GM18868 (cell line): ENCODE data around the gene BCAR3.

Experiments used
- ATAC-seq: cut with Tn5 transposase; IDR thresholded peaks from one replicate; pipeline ENCODE4 v1.9.1; 2021; ENCODE audit warnings: mild to moderate bottlenecking, moderate library complexity; ENCODE audit not compliant: unreplicated experiment

BCAR3 gene

DNA sequence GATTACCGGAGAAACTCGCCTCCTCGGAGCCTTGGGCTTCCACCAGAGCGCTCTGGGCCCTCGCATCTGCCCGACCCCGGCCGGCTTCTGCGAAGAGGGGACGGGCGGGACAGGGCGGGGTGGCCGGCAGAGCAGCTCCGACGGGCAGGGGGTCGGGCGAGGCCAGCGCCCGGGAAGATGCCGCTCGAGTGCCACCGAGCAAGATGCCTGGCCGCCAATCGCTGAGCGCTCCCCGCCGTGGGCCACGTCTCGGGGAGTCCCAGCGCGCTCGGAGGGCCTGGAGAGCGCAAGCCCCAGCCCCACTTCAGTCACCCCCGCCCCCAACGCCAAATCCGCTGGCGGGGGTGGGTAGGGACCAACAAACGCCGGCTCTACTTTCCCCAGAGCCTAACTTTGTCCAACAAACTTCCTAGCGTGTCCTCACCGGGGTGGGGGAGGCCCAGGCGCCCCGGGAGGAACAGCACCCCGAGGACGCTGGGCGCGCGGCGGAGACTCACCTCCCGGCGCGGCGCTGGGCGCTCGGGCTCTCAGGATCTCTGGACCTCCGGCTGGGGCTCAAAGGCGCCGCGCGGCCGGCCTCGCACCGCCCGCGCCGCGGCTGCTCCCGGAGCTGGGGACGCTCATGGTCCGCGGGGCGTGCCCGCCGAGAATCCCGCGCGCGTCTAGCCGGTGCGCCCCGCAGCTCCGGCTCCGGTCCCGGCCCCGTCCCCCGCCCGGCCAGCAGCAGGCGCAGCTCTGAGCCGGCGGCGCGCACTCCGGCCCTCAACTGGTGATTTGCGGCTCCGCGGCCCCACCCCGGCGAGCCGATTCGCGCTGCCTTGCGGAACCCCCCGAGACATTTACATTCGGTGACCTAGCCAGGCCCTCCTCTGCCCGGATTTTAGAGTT is at the start of gene BCAR3:
Gene BCAR3, minus strand, starts transcription at position 737 of the 888 bp plus-strand sequence. CDS start 6,907 bp downstream, outside the sequence.
- ATAC-seq: peak; percentile 67

DNA sequence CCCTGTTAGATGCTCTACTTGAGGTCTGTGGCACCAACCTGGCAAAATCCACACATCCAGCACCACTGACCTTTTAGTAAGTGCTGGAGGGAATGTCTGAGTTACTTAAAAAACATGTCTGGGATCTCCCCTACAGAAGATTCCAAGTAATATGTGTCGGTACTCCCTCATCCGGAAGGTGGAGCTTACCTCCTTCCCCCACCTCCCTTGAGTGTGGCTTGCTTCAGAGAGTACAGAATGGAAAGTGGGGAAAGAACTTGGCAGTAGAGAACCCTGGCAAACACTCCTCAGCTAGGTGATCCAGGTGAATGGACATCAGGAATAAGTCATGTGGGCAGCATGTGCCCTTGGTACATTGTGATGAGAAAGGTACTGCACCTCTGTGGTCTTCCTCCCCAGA is 49.0 kb upstream of the BCAR3 start:
- ATAC-seq: no peak

DNA sequence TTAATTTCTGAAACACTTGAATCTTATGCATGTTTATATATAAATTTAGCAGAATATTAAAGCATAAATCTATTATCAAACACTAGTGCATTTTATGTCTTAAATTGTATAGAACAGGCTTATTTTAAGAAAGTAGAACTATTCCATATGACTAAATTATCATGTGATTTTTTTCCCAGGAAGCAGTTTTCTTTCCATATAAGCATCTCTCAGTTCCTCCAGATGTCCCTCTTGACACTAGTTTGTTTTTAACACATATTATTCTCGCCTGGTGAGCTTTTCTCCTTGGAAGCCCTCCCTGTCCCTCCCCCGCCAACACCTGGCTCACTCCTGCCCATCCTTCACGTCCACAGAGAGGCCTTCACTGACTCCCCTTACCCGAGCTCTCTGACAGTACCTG is 48.3 kb upstream of the BCAR3 start:
- no peak for ATAC-seq

DNA sequence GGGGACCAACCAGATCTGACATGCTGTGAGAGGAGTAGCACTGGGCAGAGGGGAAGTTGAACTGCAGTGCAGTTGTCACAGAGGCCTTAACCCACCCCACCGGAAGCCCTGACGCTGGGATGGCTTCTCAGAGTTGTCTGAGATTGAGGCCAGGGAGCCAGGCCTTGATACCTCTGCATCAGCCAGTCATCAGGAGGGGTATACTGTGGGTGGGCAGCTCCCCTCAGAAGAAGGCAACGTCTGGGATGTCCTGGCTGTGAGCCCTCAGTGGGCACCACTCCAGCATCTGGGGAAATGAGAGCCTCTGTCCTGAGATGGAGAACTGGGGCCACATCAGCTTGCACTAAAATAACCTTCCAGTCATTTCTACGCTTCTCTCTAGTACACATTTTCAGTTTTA is 47.9 kb upstream of the BCAR3 start:
- ATAC-seq: peak; percentile 47

DNA sequence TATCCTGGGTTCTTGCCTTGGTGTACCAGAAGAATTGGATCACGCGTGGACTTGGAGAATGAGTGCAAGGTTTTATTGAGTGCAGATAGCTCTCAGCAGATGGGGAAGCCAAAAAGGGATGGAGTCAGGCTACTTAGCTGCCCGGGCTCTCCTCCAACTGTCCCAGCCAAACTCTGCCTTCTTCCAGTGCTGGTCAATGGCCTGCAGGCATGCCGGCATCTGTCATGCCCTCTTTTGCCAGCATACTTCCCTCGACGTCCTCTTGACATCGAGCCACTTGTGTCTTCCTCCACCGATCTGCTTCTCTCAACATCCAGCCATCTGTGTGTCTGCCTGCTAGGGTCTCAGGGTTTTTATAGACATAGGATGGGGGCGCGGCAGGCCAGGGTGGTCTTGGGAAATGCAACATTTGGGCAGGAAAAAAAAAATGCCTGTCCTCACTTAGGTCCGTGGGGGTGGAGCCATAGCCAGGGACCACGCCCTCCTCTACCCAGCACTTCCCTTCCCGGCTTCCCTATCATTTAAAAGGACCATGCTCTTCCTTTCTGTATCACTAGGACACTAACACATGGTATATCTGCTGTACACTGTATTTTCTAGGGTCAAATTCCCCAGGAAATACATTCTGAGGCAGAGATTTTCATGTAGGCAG is 47.0 kb upstream of the BCAR3 start:
- ATAC-seq: no peak

DNA sequence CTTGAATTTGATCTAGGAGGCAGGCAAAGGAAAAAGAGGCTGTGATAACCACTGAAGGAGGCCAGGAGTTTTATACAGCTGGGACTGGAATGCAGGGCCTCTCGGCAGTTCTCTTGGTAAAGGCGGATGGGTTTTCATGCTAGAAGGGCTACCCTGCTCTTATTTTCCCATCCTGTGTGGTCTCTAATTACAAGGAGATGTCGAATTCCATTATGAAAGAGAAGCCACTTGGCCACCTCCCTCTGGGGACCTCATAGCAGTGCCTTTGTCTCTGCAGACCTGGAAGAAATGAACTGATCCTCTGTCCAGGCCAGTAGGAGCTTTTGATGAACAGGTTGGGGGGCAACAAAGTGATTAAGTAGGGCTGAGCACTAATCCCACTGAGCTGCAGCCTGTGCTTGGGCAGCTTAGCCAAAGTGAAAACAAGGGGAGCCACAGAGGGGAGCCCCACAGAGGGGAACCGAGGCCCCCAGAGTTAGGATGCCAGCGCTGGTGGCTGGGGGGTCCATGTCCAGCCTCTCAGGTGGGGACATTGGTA is 42.2 kb upstream of the BCAR3 start:
- no peak for ATAC-seq

DNA sequence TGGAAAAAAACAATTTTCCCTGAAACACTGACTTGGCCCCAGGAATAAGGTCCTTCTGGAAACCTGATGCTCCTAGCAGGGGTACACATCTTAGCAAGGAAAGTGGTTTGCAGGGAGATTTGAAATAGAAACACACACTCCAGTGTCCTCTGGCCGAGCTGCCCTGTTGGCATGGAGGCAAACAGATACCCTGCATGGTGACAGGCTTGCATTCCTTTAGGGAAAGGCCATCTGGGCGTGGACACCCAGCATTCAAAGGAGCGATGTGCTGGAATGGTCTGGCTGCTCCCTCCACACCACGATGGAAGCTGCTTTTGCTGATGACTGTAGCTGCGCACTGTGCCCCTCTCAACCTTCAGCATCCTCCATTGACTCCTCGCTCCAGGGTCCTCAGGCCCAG is 41.5 kb upstream of the BCAR3 start:
- ATAC-seq: no peak

DNA sequence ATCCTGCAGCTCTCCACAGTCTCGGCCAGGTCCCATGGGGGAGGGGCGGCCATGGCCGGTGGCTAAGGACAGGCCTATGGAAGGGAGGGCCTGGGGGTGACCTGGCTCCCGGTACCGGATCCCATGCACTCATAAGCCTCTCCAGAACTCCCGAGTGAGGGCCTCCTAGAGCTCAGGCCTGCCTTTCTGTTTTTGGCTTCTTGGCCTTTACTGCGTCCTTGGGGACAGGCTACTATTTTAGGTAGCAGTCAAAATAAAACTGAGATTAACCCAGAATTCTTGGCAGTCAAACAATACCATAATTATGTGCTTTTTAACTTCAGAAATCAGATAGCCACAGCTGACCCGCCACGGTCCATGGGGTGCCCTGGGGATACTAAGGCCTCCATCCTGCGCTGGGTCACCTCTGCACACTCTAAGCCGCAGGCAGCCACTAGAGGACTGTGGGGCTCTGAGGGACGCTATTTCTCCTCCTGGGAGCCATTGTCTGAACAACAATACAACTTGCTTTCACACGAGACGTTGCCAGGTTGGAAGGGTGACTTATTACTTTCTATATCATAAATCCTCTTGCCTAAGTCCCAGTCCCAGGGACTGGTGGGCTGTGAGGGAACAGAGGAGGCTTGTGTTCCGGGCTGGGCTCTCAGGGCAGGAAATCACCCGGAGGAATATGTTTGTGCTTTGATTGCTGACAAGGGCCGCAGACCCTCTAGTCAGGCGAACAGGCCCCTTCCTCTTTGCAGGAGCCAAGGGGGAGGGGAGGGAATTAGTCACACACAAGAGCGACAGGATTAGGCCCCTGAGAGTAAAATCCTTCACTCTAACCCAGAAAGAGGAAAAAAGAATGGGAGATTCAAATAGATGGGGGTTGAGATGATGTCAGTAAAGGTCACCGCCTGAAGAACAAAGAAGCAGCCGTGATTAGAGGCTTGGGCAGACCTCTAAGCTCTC is 40.7 kb upstream of the BCAR3 start:
- no peak for ATAC-seq

DNA sequence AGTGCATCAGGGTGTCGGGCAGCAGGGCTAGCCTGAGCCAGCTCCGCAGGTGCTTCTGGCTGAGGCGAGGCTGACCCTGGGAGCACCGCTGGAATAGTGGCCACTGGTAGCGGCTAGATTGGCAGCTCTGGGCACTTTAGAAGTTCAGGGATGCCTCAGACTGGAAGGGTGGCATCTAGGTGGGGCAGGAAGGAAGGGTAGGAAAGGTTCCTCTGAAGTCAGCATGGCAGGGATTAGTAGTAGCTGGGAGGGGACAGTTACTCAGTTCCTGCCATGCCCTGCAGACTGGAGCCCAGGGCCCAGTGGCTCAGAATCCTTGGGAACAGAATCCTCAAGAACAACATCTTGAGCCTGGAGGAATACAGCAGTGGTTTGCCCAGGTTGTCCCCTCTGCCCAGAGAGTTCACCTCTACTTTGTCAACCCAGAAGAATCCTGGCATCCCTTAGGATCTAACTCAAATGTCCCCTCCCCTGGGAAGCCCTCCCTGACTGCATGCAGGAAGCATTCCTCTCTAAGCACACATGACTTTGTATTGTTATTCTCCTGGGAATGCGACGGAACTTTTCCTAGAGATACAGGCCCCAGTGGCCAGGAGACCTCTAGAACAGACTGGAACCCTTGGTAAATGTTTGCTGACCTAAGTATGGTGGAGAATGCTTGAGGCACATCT is 39.5 kb upstream of the BCAR3 start:
- no peak for ATAC-seq

DNA sequence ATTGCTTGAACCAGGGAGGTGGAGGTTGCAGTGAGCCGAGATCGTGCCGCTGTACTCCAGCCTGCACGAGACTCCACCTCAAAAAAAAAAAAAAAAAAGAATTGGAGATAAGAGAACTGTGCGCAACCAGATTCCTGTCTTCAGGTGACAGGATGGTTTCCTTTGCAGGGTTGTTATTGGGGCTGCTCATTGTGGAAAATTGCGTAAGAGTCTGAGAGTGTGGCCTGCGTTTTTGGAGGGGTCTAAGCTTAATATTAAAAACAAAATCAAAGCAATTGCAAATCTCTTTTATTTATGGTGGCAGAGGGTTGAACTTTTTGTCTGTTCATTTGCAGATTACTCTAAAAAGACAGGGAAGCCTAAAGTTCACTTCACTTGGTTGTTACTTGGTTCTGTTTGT is 36.0 kb upstream of the BCAR3 start:
- ATAC-seq: no peak

DNA sequence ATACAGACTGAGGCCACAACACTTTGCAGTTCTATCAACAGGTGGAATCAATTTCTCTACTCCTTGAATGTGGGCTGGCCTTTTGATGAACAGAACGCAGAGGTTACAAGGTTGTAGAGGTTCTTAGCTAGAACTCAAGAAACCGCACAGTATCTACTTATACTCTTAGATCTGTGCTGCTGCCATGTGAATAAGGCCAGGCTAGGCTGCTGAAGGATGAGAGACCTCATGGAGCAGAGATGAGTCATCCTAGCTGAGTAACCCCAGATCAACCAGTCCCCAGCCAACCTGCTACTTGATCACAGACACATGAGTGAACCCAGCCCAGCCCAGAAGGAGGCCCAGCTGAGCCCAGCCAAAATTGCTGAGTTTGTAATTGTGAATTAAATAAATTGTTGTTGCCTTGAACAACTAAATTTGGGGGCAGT is 35.3 kb upstream of the BCAR3 start:
- ATAC-seq: peak; percentile 46

DNA sequence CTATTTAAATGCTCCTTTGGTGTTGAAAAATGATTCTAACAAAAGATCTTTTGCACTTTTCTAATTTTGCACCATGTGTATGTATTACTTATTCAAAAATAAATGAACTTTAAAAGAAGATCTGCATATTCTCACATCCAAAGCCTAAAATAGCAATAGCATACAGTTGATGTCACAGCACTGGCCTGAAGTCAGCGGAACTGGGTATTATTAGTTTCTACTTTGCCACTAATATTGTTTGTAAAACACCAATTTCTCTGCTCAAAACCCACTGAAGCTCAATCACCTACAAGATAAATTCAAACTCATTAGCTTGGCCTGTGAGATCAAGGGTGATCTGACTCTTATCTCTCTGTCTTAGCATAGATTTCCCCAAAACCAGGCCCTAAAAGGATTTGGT is 34.5 kb upstream of the BCAR3 start:
- peak; percentile 28 for ATAC-seq

DNA sequence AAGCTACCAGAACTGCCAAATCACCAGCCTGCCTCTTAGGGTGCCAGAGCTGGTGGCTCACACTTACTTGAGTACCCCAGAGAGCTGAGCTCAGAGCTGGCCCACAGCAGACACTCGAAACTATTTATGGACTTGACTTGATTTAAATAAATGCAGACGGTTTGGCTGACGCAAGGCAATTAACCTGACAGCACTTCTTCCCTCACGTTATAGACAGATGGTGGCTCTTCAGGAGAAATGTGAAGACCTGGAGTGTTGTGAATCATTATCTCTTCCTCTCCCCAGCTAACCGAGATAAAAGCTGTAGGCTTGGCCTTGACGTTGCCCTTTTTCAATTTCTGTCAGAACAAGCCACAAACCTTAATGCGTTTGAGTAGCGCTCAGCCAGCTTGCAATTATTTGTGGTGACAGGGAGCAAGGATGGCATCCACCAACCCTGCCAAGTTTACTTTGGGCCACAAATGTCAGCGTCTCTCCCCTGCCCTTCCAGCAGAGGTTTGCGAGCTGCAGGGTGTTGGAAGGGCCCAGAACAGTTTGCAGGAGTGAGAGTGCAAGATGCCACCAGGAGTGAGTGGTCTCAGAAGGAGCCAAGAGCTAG is 34.0 kb upstream of the BCAR3 start:
- peak; percentile 62 for ATAC-seq

DNA sequence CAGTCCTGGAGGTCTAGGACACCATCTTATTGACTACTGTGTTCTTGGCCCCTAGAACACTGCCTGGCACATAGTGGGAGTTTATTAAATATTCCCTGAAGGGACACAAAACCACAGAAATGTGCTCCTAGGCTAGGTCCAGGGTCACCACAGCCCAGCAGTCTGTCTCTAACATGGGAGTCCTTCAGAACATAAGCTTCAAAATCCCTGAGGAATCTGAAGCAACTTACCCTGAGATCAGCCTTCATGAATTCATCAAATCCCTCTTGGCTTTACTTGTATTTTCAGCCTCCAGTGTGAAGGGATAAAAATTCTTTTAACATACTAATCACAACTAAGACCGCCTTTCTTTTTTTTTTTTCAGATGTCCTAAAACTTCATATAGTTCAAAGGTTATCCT is 32.7 kb upstream of the BCAR3 start:
- ATAC-seq: no peak

DNA sequence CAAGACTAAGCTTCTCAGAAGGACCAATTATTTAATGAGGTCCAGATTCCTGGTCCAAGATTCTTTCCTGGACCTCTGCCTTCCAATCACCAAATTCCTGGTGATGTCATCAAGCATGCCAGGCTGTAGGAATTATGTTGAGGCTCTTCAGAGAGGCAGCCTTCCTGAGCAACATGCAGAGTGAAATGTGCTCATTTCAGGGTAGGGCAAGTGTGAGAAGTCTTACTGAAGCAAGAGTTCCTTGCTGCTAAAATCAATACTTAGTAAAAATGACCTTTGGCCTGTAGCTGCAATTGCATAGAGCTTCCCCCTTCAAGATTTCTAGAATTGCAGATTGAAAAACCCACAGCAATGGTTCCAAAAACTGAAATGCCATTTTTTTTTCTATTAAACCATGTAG is 31.7 kb upstream of the BCAR3 start:
- no peak for ATAC-seq

DNA sequence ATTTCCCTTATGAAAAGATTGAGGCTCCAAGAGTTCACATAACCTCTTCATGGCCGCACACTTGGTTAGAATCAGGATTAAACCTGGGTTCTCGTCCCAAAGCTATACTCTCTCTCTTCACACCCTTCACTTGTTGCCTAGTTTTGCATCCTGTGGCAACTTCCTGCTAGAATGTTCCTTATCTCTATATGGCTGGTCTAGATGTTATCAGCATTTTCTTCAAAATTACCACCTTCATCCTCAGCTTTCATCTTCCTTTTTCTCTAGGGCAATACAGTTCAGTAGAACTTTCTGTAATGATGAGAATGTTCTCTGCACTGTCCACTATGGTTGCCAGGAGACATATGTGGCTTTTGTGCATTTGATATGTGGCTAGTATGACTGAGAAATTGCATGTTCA is 31.1 kb upstream of the BCAR3 start:
- no peak for ATAC-seq

DNA sequence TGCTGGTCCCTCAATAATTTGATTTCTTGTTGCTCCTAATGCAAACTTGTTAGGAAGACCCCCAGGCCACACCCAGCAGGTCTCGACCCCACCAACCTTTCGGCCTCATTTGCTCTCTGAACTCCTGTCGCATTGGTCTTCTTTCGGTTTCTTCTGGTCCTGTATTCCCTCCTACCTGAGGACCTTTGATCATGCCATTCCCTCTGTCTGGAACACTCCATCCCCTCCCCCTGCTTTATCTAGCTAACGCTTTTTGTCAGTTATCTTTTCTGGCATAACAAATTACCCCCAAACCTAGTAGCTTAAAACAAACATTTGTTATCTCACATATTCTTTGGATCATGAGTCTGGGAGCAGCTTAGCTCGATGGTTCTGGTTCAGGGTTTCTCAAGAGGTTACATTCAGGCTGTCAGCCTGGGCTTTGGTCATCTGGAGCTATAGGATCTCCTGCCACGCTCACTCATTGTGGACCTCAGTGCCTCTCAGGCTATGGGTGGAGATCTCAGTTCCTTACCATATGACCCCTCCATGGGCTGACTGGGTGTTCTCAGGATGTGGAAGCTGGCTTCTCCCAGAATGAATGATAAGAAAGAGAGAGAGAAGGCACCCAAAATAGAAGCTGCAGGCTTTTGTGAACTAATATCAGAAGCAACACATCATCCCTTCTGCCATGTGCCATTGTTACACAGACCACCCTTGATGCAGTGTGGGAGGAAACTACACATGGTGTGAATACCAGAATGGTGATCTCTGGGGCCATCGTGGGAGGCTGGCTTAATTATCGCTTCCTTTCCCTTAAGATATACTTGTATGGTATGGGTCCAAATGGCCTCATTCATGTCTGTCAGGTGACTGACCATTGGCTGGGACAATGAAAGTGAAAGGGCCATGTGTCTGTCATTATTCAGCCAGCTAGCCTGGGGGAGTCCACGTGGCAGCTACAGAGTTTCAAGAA is 29.1 kb upstream of the BCAR3 start:
- no peak for ATAC-seq

DNA sequence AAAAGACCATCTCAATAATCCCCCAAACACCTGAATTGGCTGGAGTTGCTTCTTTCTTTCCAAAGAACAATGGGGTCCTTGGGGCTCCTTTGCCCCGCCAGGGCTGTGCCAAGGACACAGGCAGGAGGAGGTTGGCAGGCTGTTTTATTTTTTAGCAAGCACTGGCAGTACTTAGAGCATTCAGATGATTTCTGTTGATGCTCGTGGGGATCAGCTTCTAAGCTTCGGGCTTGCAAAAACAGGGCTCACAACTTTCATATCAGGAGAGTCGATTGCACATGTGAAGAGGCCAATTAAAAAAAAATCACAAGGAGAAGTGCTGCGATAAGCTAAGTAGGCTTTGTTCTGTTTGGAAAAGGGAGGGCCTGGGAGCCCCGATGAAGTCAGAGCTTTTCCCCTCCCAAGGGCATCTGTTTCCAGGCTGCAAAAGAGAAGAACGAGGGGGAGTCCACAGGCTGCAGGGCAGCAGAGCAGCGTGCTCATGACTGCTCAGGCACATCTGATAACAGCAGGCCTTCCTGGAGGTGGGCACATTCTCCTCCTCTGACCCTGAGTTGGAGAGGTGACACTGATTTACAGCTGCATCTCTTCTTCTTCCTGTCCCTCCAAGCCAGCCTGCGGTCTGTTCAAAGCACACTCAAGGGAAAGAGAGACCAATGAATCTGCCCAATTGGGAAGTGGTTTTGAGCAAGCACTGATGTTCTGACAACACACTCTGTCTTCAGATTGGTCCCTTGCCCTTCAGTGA is 27.3 kb upstream of the BCAR3 start:
- no peak for ATAC-seq
